Esophagus muscularis mucosa (tissue), 3 donors: ENCODE measurements around the gene TBC1D16.

Experiments
- POLR2A ChIP-seq: fragments of 450-650 bp; IDR thresholded peaks from one replicate; pipeline ENCODE4 v1.6.1; 2017; ENCODE audit warnings: antibody characterized with exemption, moderate library complexity, mild to moderate bottlenecking, low read depth
- TF ChIP-seq, protein P1 (sequence below), 3 experiments: fragments of 200-600 bp in 2 of 3; fragments of 450-650 bp in 1 of 3; sonication (generic) in 2 of 3; IDR thresholded peaks; one replicate each; pipeline ENCODE4 v1.5.1; 2017 to 2019; ENCODE audit warnings: antibody characterized with exemption in 3 of 3, mild to moderate bottlenecking in 2 of 3, moderate library complexity in 1 of 3

DNA sequence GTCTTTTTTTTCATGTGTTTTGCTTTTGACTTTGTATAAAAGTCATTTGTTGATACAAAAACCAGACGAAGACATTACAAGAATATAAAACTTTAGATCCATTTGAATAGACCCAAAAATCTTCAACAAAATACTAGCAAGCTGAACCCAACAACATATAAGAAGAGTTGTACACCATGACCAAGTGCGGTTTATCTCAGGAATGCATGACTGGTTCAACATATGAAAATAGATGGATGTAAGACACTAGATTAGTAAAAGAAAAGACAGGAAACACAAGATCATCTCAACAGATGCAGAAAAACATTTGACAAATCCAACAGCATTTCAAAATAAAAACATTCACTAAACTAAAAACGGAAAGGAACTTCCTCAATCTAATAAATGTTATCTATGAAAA lies 69.0 kb downstream of the TBC1D16 start:
- TF ChIP-seq, protein P1, sequence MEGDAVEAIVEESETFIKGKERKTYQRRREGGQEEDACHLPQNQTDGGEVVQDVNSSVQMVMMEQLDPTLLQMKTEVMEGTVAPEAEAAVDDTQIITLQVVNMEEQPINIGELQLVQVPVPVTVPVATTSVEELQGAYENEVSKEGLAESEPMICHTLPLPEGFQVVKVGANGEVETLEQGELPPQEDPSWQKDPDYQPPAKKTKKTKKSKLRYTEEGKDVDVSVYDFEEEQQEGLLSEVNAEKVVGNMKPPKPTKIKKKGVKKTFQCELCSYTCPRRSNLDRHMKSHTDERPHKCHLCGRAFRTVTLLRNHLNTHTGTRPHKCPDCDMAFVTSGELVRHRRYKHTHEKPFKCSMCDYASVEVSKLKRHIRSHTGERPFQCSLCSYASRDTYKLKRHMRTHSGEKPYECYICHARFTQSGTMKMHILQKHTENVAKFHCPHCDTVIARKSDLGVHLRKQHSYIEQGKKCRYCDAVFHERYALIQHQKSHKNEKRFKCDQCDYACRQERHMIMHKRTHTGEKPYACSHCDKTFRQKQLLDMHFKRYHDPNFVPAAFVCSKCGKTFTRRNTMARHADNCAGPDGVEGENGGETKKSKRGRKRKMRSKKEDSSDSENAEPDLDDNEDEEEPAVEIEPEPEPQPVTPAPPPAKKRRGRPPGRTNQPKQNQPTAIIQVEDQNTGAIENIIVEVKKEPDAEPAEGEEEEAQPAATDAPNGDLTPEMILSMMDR (IDR thresholded peaks at IDR 0.05), result no peak
- TF ChIP-seq POLR2A, result no peak
